Mesenchymal stem cell (in vitro differentiated cells and primary cell): ENCODE results near the gene RFK.

Experiments used
- DNase-seq: peaks from one replicate; pipeline ENCODE4 v3.0.0-alpha.2; 2013
- H2AFZ ChIP-seq: one replicate; pipeline ENCODE4 v1.6.1; 2013; ENCODE audit warnings: low read depth, mild to moderate bottlenecking, control low read depth, inconsistent platforms, low read length, moderate library complexity
- H2AK5ac ChIP-seq: 2 replicates; pipeline ENCODE4 v1.6.1; 2013; ENCODE audit warnings: low read length, moderate library complexity, mild to moderate bottlenecking, inconsistent platforms; ENCODE audit not compliant: severe bottlenecking
- H2BK120ac ChIP-seq: one replicate; pipeline ENCODE4 v1.6.1; 2013; ENCODE audit warnings: low read depth, mild to moderate bottlenecking, inconsistent platforms, low read length, moderate library complexity
- H2BK12ac ChIP-seq, 2 experiments: one replicate each; pipeline ENCODE4 v1.6.1; 2013; ENCODE audit warnings: inconsistent platforms in 2 of 2, low read length in 2 of 2, mild to moderate bottlenecking in 2 of 2, moderate library complexity in 2 of 2, control low read depth in 1 of 2
- H2BK15ac ChIP-seq: one replicate; pipeline ENCODE4 v1.6.1; 2013; ENCODE audit warnings: mild to moderate bottlenecking, low read depth, inconsistent platforms; ENCODE audit not compliant: poor library complexity, severe bottlenecking
- H2BK5ac ChIP-seq: 2 replicates; pipeline ENCODE4 v1.6.1; 2013; ENCODE audit warnings: low read depth, mild to moderate bottlenecking, low read length, control low read depth, inconsistent platforms; ENCODE audit not compliant: poor library complexity, severe bottlenecking
- H3K14ac ChIP-seq, 2 experiments: one replicate each; pipeline ENCODE4 v1.6.1; 2013; ENCODE audit warnings: inconsistent platforms in 2 of 2, low read length in 2 of 2, control low read depth in 1 of 2, mild to moderate bottlenecking in 1 of 2, moderate library complexity in 1 of 2
- H3K18ac ChIP-seq, 2 experiments: one replicate each; pipeline ENCODE4 v1.6.1; 2013; ENCODE audit warnings: inconsistent platforms in 2 of 2, low read length in 2 of 2, control low read depth in 1 of 2, low read depth in 1 of 2, mild to moderate bottlenecking in 1 of 2
- H3K23ac ChIP-seq, 2 experiments: one replicate each; pipeline ENCODE4 v1.6.1; 2013; ENCODE audit warnings: inconsistent platforms in 2 of 2, low read length in 2 of 2, mild to moderate bottlenecking in 2 of 2, moderate library complexity in 2 of 2, control low read depth in 1 of 2
- H3K27ac ChIP-seq: 2 replicates; pipeline ENCODE4 v1.5.1; 2013; ENCODE audit warnings: mild to moderate bottlenecking, moderate library complexity, low read length, control low read depth, inconsistent platforms; ENCODE audit not compliant: poor library complexity, severe bottlenecking
- H3K27me3 ChIP-seq, 2 experiments: 2 replicates each; pipeline versions ENCODE4 v1.6.1 to v1.7.0; 2013; ENCODE audit warnings: low read length in 2 of 2, mild to moderate bottlenecking in 2 of 2, moderate library complexity in 2 of 2, control low read depth in 1 of 2, inconsistent platforms in 1 of 2; ENCODE audit not compliant: control insufficient read depth in 1 of 2, insufficient read depth in 1 of 2
- H3K36me3 ChIP-seq, 2 experiments: 2 replicates each; pipeline versions ENCODE4 v1.6.1 to v1.7.0; 2013; ENCODE audit warnings: low read length in 2 of 2, control low read depth in 1 of 2, inconsistent platforms in 1 of 2, low read depth in 1 of 2, mild to moderate bottlenecking in 1 of 2; ENCODE audit not compliant: insufficient read depth in 2 of 2, control insufficient read depth in 1 of 2
- H3K4ac ChIP-seq, 2 experiments: one replicate each; pipeline ENCODE4 v1.6.1; 2013; ENCODE audit warnings: inconsistent platforms in 2 of 2, low read length in 2 of 2, mild to moderate bottlenecking in 2 of 2, moderate library complexity in 2 of 2, control low read depth in 1 of 2, low read depth in 1 of 2
- H3K4me1 ChIP-seq: 2 replicates; pipeline ENCODE4 v1.6.1; 2013; ENCODE audit warnings: low read depth, low read length, control low read depth; ENCODE audit not compliant: control insufficient read depth, insufficient read depth
- H3K4me2 ChIP-seq: 2 replicates; pipeline ENCODE4 v1.6.1; 2013; ENCODE audit warnings: low read length, mild to moderate bottlenecking, inconsistent platforms; ENCODE audit not compliant: poor library complexity, severe bottlenecking
- H3K4me3 ChIP-seq, 2 experiments: 2 replicates each; pipeline versions ENCODE4 v1.5.1 to v1.7.0; 2013; ENCODE audit warnings: low read length in 2 of 2, mild to moderate bottlenecking in 2 of 2, control low read depth in 1 of 2, low read depth in 1 of 2; ENCODE audit not compliant: insufficient read depth in 1 of 2
- H3K79me1 ChIP-seq: replicated peaks from 2 replicates; pipeline ENCODE4 v1.6.1; 2013; ENCODE audit warnings: mild to moderate bottlenecking, control low read depth, low read length, inconsistent platforms; ENCODE audit not compliant: poor library complexity, severe bottlenecking
- H3K9ac ChIP-seq: 2 replicates; pipeline ENCODE4 v1.7.0; 2013; ENCODE audit warnings: mild to moderate bottlenecking, low read length, moderate library complexity
- H3K9me3 ChIP-seq: 2 replicates; pipeline ENCODE4 v1.7.0; 2013; ENCODE audit warnings: mild to moderate bottlenecking, low read length; ENCODE audit not compliant: control insufficient read depth
- H4K8ac ChIP-seq: one replicate; pipeline ENCODE4 v1.6.1; 2013; ENCODE audit warnings: inconsistent platforms, mild to moderate bottlenecking, low read length, moderate library complexity
- H4K91ac ChIP-seq: one replicate; pipeline ENCODE4 v1.6.1; 2013; ENCODE audit warnings: mild to moderate bottlenecking, low read length, inconsistent platforms
- WGBS: methylation state at CpG from one replicate; pipeline ENCODE4 v1.1.7; 2013; ENCODE audit warnings: mixed read lengths; 5-methylcytosine and 5-hydroxymethylcytosine counted together

The RFK gene

GRCh38 chr9:76424491-76424890 lies 30.3 kb upstream of the RFK start:
- H3K4me2 ChIP-seq: no peak overlapping the region
- no peak overlapping the region for H2BK12ac ChIP-seq
- H2AFZ ChIP-seq: no peak overlapping the region
- no peak overlapping the region for H3K23ac ChIP-seq
- no peaks in the 10 kb centered on the region for H3K27me3 ChIP-seq
- H4K8ac ChIP-seq: no peak overlapping the region
- no peak overlapping the region for H2AK5ac ChIP-seq
- no peak overlapping the region for H3K14ac ChIP-seq
- DNase-seq: no peak
- no peak overlapping the region for H2BK5ac ChIP-seq
- WGBS: 89% methylated on average over 3 of the region's 4 CpGs
- H2BK120ac ChIP-seq: no peak overlapping the region
- H3K9ac ChIP-seq: no peak overlapping the region
- no peaks in the 10 kb centered on the region for H3K4me1 ChIP-seq
- H3K4ac ChIP-seq: no peak overlapping the region
- no peak overlapping the region for H3K4me3 ChIP-seq
- H3K79me1 ChIP-seq: no peaks in the 10 kb centered on the region
- no peak overlapping the region for H4K91ac ChIP-seq
- H3K18ac ChIP-seq: no peak overlapping the region
- H3K27ac ChIP-seq: no peak overlapping the region
- H3K9me3 ChIP-seq: no peaks in the 10 kb centered on the region
- H3K36me3 ChIP-seq: no peaks in the 10 kb centered on the region
- H2BK15ac ChIP-seq: no peak overlapping the region

DNA sequence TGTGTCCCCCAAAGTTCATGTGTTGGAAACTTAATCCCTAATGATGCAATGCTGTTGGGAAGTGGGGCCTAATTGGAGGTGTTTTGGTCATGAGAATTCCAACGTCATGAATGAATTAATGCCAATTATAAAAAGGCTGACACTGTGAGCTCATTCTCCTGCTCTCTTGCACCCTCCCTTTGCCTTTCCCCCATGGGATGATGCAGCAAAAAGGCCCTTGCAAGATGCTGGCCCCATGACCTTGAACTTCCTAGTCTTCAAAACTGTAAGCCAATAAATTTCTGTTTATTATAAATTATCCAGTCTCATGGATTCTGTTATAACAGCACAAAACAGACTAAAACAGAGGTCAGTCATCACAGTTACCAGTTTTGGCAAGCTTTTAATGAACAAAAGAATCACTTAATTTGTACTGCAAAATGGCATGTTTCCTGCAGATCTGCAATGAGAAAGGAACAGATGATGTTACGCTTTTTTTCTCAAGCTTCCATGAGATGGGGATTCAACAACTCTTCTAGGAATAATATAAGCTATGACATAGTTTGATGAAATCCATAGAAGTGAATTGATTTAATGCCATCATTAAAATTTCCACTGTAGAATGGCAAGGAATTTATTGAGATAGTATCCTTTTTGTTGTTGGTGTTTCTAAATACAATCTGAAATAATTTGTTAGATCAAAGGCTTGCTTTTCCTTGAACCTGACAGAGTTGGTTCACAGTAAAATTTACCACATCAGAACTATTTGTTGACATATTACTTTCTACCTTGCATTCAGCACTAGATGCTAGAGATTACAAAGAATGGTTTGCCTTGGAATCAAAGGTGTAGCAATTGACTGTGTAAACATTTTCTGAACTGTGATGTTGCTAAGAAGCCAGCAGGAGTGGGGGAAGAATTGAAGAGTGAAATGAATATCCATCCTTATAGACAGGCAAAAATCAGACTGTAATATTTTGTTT lies 29.3 kb upstream of the RFK start:
- Histone ChIP-seq H3K4me1 (no peaks in the 10 kb centered on the region), H3K79me1 (no peaks in the 10 kb centered on the region), H4K8ac (no peak overlapping the region), H3K27ac (no peak overlapping the region), H2BK120ac (no peak overlapping the region), H3K18ac (no peak overlapping the region), H3K27me3 (no peaks in the 10 kb centered on the region), H3K36me3 (no peaks in the 10 kb centered on the region), H3K4me3 (no peak overlapping the region), H4K91ac (no peak overlapping the region), H2AK5ac (no peak overlapping the region), H2BK12ac (no peak overlapping the region), H3K9ac (no peak overlapping the region), H2BK15ac (no peak overlapping the region), H3K23ac (no peak overlapping the region), H3K4ac (no peak overlapping the region), H3K14ac (no peak overlapping the region), H2AFZ (no peak overlapping the region), H2BK5ac (no peak overlapping the region), H3K9me3 (no peaks in the 10 kb centered on the region), H3K4me2 (no peak overlapping the region)
- no peak for DNase-seq
- no CpG with 5 or more reads among the region's 2 CpGs for WGBS

GRCh38 chr9:76419782-76420380 lies 25.7 kb upstream of the RFK start:
- WGBS: 71% methylated on average over 1 of the region's 2 CpGs
- Histone ChIP-seq H2AFZ (no peak overlapping the region), H3K4me3 (no peak overlapping the region), H3K4me1 (no peaks in the 10 kb centered on the region), H3K36me3 (no peaks in the 10 kb centered on the region), H3K4me2 (no peak overlapping the region), H3K27ac (no peak overlapping the region), H3K14ac (no peak overlapping the region), H4K91ac (no peak overlapping the region), H2AK5ac (no peak overlapping the region), H3K27me3 (no peaks in the 10 kb centered on the region), H2BK5ac (no peak overlapping the region), H3K18ac (no peak overlapping the region), H4K8ac (no peak overlapping the region), H3K9me3 (no peaks in the 10 kb centered on the region), H2BK15ac (no peak overlapping the region), H3K23ac (no peak overlapping the region), H3K4ac (no peak overlapping the region), H2BK120ac (no peak overlapping the region), H3K9ac (no peak overlapping the region), H2BK12ac (no peak overlapping the region), H3K79me1 (no peaks in the 10 kb centered on the region)
- DNase-seq: peak; percentile 23

DNA sequence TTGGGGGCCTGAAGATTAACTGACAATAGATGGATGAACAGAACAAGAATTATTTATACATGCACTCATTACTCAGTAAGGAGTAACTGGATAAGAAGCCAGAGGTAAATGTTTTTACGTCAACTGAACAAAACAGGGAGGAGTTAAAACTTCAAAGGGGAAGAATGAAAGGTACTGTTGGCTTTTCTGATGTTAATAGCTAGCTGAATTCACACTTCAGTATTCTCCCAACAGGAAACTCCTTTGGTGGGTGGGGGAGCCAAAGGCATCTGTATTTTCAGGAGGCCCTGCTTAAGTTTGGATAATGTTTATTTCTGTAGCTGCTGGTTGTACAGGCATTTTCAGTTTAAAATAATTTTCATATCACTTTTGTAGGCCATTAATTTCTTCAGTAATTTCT lies 23.2 kb upstream of the RFK start:
- Histone ChIP-seq H3K27ac (no peak overlapping the region), H2BK15ac (no peak overlapping the region), H3K36me3 (no peaks in the 10 kb centered on the region), H4K91ac (no peak overlapping the region), H3K27me3 (no peaks in the 10 kb centered on the region), H3K18ac (no peak overlapping the region), H3K4ac (no peak overlapping the region), H3K9me3 (no peaks in the 10 kb centered on the region), H3K14ac (no peak overlapping the region), H4K8ac (no peak overlapping the region), H3K9ac (no peak overlapping the region), H2AFZ (no peak overlapping the region), H3K4me3 (no peak overlapping the region), H3K79me1 (no peaks in the 10 kb centered on the region), H2BK120ac (no peak overlapping the region), H3K4me2 (no peak overlapping the region), H2BK12ac (no peak overlapping the region), H2AK5ac (no peak overlapping the region), H2BK5ac (no peak overlapping the region), H3K4me1 (no peaks in the 10 kb centered on the region), H3K23ac (no peak overlapping the region)
- no peak for DNase-seq
- WGBS: 33% methylated on average over 1 of the region's 1 CpG
